SK-N-SH treated with all-trans-retinoic acid at 6 μM for 48 hours (cell line): ENCODE measurements around the gene ABCA7.

Experiments
- ATAC-seq: fragments of 200-7000 bp; cut with Tn5 transposase; 3 replicates; pipeline ENCODE4 v1.9.1; 2020; ENCODE audit warnings: mild to moderate bottlenecking, moderate library complexity
- ARNTL ChIP-seq: fragments of 450-650 bp; formaldehyde crosslinking; IDR thresholded peaks from 2 replicates; pipeline ENCODE4 v1.5.0; 2020; ENCODE audit warnings: low read depth, mild to moderate bottlenecking, moderate library complexity, borderline replicate concordance
- BACH2 ChIP-seq: fragments of 250-450 bp; sonication (Bioruptor Pico); IDR thresholded peaks from 2 replicates; pipeline ENCODE4 v1.9.0; 2021; ENCODE audit warnings: mild to moderate bottlenecking, borderline replicate concordance
- CSDC2 ChIP-seq: fragments of 250-450 bp; sonication (Bioruptor Pico); IDR thresholded peaks from 2 replicates; pipeline ENCODE4 v1.5.0; 2020; ENCODE audit warnings: mild to moderate bottlenecking, moderate library complexity
- ESRRG ChIP-seq: fragments of 250-450 bp; sonication (Bioruptor Pico); IDR thresholded peaks from 2 replicates; pipeline ENCODE4 v1.6.1; 2021; ENCODE audit warnings: mild to moderate bottlenecking
- ISL1 ChIP-seq: fragments of 250-450 bp; sonication (Bioruptor Pico); IDR thresholded peaks from 2 replicates; pipeline ENCODE4 v2.1.2; 2022; ENCODE audit warnings: mild to moderate bottlenecking, moderate library complexity
- OSR1 ChIP-seq: fragments of 250-450 bp; sonication (Bioruptor Pico); IDR thresholded peaks from 2 replicates; pipeline ENCODE4 v1.8.0; 2022; ENCODE audit warnings: moderate library complexity, mild to moderate bottlenecking, inconsistent platforms
- PATZ1 ChIP-seq: fragments of 250-450 bp; sonication (Bioruptor Pico); IDR thresholded peaks from 2 replicates; pipeline ENCODE4 v1.8.0; 2020; ENCODE audit warnings: mild to moderate bottlenecking, moderate library complexity, borderline replicate concordance
- POU6F1 ChIP-seq: fragments of 250-450 bp; sonication (Bioruptor Pico); IDR thresholded peaks from 2 replicates; pipeline ENCODE4 v1.8.0; 2021; ENCODE audit warnings: low read depth, mild to moderate bottlenecking, moderate library complexity, borderline replicate concordance
- PPARA ChIP-seq: fragments of 250-450 bp; sonication (Bioruptor Pico); IDR thresholded peaks from 2 replicates; pipeline ENCODE4 v1.5.0; 2020; ENCODE audit warnings: mild to moderate bottlenecking, borderline replicate concordance
- RARB ChIP-seq: fragments of 250-450 bp; sonication (Bioruptor Pico); IDR thresholded peaks from 2 replicates; pipeline ENCODE4 v1.8.0; 2021; ENCODE audit warnings: mild to moderate bottlenecking, moderate library complexity
- TCF4 ChIP-seq: fragments of 250-450 bp; sonication (Bioruptor Pico); IDR thresholded peaks from 2 replicates; pipeline ENCODE4 v1.8.0; 2021; ENCODE audit warnings: mild to moderate bottlenecking, moderate library complexity, borderline replicate concordance
- TOX ChIP-seq: fragments of 250-450 bp; sonication (Bioruptor Pico); IDR thresholded peaks from 2 replicates; pipeline ENCODE4 v1.8.0; 2021; ENCODE audit warnings: mild to moderate bottlenecking, moderate library complexity, borderline replicate concordance
- ZC3H10 ChIP-seq: fragments of 250-450 bp; sonication (Bioruptor Pico); IDR thresholded peaks from 2 replicates; pipeline ENCODE4 v1.5.1; 2021; ENCODE audit warnings: mild to moderate bottlenecking, moderate library complexity
- ZFP3 ChIP-seq: fragments of 250-450 bp; sonication (Bioruptor Pico); IDR thresholded peaks from 2 replicates; pipeline ENCODE4 v1.5.0; 2020; ENCODE audit warnings: mild to moderate bottlenecking, moderate library complexity
- ZFP30 ChIP-seq: fragments of 450-650 bp; formaldehyde crosslinking; IDR thresholded peaks from 2 replicates; pipeline ENCODE4 v1.5.0; 2022; ENCODE audit warnings: mild to moderate bottlenecking, moderate library complexity
- ZNF70 ChIP-seq: fragments of 450-650 bp; formaldehyde crosslinking; IDR thresholded peaks from 2 replicates; pipeline ENCODE4 v1.5.0; 2020; ENCODE audit warnings: mild to moderate bottlenecking, moderate library complexity
- ZNF8 ChIP-seq: fragments of 450-650 bp; formaldehyde crosslinking; IDR thresholded peaks from 2 replicates; pipeline ENCODE4 v1.5.0; 2020; ENCODE audit warnings: mild to moderate bottlenecking, moderate library complexity
- TF ChIP-seq, protein P1 (sequence below): fragments of 250-450 bp; sonication (Bioruptor Pico); IDR thresholded peaks from 2 replicates; pipeline ENCODE4 v1.5.1; 2021; ENCODE audit warnings: mild to moderate bottlenecking, moderate library complexity
- TF ChIP-seq, protein P2 (sequence below): fragments of 250-450 bp; sonication (Bioruptor Pico); IDR thresholded peaks from 2 replicates; pipeline ENCODE4 v1.5.1; 2020; ENCODE audit warnings: low read depth, mild to moderate bottlenecking, moderate library complexity
- TF ChIP-seq, protein P3 (sequence below): fragments of 250-450 bp; sonication (Bioruptor Pico); IDR thresholded peaks from 2 replicates; pipeline ENCODE4 v1.5.0; 2020; ENCODE audit warnings: mild to moderate bottlenecking, moderate library complexity

ABCA7 gene

GRCh38 chr19:1028062-1028926 lies 11.6 kb upstream of the ABCA7 start:
- TF ChIP-seq, protein P1, sequence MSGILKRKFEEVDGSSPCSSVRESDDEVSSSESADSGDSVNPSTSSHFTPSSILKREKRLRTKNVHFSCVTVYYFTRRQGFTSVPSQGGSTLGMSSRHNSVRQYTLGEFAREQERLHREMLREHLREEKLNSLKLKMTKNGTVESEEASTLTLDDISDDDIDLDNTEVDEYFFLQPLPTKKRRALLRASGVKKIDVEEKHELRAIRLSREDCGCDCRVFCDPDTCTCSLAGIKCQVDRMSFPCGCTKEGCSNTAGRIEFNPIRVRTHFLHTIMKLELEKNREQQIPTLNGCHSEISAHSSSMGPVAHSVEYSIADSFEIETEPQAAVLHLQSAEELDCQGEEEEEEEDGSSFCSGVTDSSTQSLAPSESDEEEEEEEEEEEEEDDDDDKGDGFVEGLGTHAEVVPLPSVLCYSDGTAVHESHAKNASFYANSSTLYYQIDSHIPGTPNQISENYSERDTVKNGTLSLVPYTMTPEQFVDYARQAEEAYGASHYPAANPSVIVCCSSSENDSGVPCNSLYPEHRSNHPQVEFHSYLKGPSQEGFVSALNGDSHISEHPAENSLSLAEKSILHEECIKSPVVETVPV (CRISPR knock-in tag) = no peak
- TF ChIP-seq OSR1 (CRISPR knock-in tag) (no peak), PATZ1 (CRISPR knock-in tag) (no peak), TCF4 (peak; percentile 31; the same call in 1 of the 2 replicates)
- peak; percentile 80 for ATAC-seq

DNA sequence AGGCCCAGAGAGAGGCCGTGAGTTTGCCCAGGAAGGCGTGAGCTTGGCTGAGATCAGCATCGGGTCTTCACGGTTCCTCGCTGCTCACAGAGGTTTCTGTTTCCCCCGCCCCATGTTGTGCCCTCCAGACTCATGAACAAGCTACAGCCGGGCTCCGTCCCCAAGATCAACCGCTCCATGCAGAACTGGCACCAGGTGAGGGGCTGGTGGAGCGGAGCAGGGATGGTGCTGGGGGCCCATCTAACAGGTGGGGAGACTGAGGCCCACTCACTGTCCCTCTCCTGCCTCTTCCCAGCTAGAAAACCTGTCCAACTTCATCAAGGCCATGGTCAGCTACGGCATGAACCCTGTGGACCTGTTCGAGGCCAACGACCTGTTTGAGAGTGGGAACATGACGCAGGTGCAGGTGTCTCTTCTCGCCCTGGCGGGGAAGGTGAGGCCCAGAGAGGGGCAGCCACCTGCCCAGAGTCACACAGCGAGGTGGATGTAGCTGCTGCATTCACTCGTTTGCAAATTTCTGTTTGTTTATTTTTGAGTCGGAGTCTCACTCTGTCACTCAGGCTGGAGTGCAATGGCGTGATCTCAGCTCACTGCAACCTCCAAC lies 7.5 kb upstream of the ABCA7 start:
- no peak for ATAC-seq
- TF ChIP-seq ISL1 = no peak
- no peak for TF ChIP-seq OSR1 (CRISPR knock-in tag)
- no peak for TF ChIP-seq TOX (CRISPR knock-in tag)
- no peak for TF ChIP-seq ZC3H10 (CRISPR knock-in tag)
- no peak for TF ChIP-seq RARB (CRISPR knock-in tag)
- TF ChIP-seq, protein P2, sequence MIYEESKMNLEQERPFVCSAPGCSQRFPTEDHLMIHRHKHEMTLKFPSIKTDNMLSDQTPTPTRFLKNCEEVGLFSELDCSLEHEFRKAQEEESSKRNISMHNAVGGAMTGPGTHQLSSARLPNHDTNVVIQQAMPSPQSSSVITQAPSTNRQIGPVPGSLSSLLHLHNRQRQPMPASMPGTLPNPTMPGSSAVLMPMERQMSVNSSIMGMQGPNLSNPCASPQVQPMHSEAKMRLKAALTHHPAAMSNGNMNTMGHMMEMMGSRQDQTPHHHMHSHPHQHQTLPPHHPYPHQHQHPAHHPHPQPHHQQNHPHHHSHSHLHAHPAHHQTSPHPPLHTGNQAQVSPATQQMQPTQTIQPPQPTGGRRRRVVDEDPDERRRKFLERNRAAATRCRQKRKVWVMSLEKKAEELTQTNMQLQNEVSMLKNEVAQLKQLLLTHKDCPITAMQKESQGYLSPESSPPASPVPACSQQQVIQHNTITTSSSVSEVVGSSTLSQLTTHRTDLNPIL (CRISPR knock-in tag) = no peak
- no peak for TF ChIP-seq ZFP3 (CRISPR knock-in tag)

DNA sequence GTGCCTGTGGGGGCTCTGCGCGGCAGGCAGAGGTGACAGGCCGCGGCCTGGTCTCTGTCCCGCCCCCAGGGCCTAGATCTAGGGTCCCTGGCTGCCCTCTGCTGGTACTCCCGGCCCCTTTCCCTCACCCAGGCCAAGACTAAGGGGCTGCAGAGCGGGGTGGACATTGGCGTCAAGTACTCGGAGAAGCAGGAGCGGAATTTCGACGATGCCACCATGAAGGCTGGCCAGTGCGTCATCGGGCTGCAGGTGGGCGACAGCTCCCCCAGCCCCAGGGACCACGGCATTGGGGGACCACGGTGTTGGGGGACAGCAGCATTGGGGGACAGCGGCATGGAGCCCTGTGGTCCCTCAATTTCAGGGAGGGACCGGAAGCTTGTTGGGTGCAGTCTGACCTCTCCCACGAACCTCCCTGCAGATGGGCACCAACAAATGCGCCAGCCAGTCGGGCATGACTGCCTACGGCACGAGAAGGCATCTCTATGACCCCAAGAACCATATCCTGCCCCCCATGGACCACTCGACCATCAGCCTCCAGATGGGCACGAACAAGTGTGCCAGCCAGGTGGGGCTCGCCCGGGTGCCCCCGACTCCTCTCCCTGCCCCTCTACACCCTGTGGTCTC lies 3.8 kb upstream of the ABCA7 start:
- TF ChIP-seq CSDC2 (CRISPR knock-in tag) (no peak), PPARA (CRISPR knock-in tag) (no peak), ZC3H10 (CRISPR knock-in tag) (no peak), ESRRG (CRISPR knock-in tag) (no peak), PATZ1 (CRISPR knock-in tag) (no peak), BACH2 (CRISPR knock-in tag) (no peak), ISL1 (no peak), ZFP3 (CRISPR knock-in tag) (no peak), ARNTL (CRISPR knock-in tag) (no peak), RARB (CRISPR knock-in tag) (no peak), ZNF70 (CRISPR knock-in tag) (no peak), ZNF8 (CRISPR knock-in tag) (no peak), TOX (CRISPR knock-in tag) (no peak), POU6F1 (CRISPR knock-in tag) (no peak), ZFP30 (no peak)
- TF ChIP-seq, protein P1 (CRISPR knock-in tag) = no peak
- TF ChIP-seq, protein P3, sequence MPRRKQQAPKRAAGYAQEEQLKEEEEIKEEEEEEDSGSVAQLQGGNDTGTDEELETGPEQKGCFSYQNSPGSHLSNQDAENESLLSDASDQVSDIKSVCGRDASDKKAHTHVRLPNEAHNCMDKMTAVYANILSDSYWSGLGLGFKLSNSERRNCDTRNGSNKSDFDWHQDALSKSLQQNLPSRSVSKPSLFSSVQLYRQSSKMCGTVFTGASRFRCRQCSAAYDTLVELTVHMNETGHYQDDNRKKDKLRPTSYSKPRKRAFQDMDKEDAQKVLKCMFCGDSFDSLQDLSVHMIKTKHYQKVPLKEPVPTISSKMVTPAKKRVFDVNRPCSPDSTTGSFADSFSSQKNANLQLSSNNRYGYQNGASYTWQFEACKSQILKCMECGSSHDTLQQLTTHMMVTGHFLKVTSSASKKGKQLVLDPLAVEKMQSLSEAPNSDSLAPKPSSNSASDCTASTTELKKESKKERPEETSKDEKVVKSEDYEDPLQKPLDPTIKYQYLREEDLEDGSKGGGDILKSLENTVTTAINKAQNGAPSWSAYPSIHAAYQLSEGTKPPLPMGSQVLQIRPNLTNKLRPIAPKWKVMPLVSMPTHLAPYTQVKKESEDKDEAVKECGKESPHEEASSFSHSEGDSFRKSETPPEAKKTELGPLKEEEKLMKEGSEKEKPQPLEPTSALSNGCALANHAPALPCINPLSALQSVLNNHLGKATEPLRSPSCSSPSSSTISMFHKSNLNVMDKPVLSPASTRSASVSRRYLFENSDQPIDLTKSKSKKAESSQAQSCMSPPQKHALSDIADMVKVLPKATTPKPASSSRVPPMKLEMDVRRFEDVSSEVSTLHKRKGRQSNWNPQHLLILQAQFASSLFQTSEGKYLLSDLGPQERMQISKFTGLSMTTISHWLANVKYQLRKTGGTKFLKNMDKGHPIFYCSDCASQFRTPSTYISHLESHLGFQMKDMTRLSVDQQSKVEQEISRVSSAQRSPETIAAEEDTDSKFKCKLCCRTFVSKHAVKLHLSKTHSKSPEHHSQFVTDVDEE = no peak
- TF ChIP-seq, protein P2 (CRISPR knock-in tag) = no peak
- ATAC-seq = no peak
